ENCODE data around the gene CREBZF.
"Not testable (repeated sequence)": the region's sequence is repeated elsewhere in the genome, so short reads cannot be mapped to it uniquely, and the experiment has no call there.

Gene CREBZF

GRCh38 chr11:85626496-85626895, 38.4 kb downstream of the CREBZF start:
- TF ChIP-seq GATA1 (IDR thresholded peaks at IDR 0.05; ENCODE audit: low read depth, low read length): no peak
- TF ChIP-seq POLR2A (IDR thresholded peaks at IDR 0.05; ENCODE audit: low read length): peak; percentile 15
- DNase-seq: peak in 1 of 2 experiments; percentile 7

- DNase-seq: no peak
- TF ChIP-seq POLR2A (IDR thresholded peaks at IDR 0.05; ENCODE audit: low read length) (no peak), GATA1 (IDR thresholded peaks at IDR 0.05; ENCODE audit: low read depth, low read length) (no peak)
Observed at GRCh38 chr11:85620256-85620655, 44.7 kb downstream of the CREBZF start.

- no peak for DNase-seq
- TF ChIP-seq POLR2A (IDR thresholded peaks at IDR 0.05; ENCODE audit: low read length) (no peak), GATA1 (IDR thresholded peaks at IDR 0.05; ENCODE audit: low read depth, low read length) (no peak)
Observed at GRCh38 chr11:85619499-85619898, 45.4 kb downstream of the CREBZF start.

- DNase-seq: not testable (repeated sequence)
Observed at GRCh38 chr11:85611643-85612042, 53.3 kb downstream of the CREBZF start.

Measured in erythroblast (primary cell).